Breast epithelium (tissue), 3 donors: ENCODE results near the gene CMPK1.

Experiments used
- POLR2A ChIP-seq: fragments of 450-650 bp; IDR thresholded peaks from one replicate; pipeline ENCODE4 v1.6.1; 2016; ENCODE audit warnings: antibody characterized with exemption, mild to moderate bottlenecking, moderate library complexity
- TF ChIP-seq, protein P1 (sequence below), 3 donors: fragments of 450-650 bp; IDR thresholded peaks; one replicate each; pipeline ENCODE4 v1.5.1; 2016 to 2017; ENCODE audit warnings: antibody characterized with exemption in 3 of 3, mild to moderate bottlenecking in 3 of 3, moderate library complexity in 3 of 3

DNA sequence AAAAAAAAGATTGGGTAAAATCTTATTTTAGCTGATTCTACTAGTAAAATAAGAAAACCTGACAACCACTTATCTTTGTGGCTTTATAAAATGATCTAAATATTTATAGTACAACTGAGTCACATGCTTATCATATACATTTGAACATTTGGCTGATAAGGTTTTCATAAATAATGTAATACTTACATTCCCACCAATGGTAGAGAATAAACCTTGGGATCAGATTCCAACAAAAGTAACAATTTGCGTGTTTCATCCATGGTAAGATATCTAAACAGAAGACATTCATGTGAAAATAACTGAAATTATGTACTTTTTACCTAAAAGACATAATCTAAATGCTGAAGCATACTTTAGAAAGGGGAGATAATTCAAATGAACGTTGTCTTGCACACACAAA, 38.0 kb upstream of the CMPK1 start:
- TF ChIP-seq, protein P1, sequence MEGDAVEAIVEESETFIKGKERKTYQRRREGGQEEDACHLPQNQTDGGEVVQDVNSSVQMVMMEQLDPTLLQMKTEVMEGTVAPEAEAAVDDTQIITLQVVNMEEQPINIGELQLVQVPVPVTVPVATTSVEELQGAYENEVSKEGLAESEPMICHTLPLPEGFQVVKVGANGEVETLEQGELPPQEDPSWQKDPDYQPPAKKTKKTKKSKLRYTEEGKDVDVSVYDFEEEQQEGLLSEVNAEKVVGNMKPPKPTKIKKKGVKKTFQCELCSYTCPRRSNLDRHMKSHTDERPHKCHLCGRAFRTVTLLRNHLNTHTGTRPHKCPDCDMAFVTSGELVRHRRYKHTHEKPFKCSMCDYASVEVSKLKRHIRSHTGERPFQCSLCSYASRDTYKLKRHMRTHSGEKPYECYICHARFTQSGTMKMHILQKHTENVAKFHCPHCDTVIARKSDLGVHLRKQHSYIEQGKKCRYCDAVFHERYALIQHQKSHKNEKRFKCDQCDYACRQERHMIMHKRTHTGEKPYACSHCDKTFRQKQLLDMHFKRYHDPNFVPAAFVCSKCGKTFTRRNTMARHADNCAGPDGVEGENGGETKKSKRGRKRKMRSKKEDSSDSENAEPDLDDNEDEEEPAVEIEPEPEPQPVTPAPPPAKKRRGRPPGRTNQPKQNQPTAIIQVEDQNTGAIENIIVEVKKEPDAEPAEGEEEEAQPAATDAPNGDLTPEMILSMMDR (IDR thresholded peaks at IDR 0.05), result no peak
- no peak for TF ChIP-seq POLR2A
